Choroid plexus epithelial cell (primary cell): Measurements from ENCODE around the gene SELP.
"Not testable (repeated sequence)": the region's sequence is repeated elsewhere in the genome, so short reads cannot be mapped to it uniquely, and the experiment has no call there.

Experiments used
- DNase-seq: peaks from one replicate; pipeline ENCODE4 v3.0.0-alpha.2; 2010; ENCODE audit warnings: low read depth
- H3K4me3 ChIP-seq: 2 replicates; pipeline ENCODE4 v1.5.1; 2011; ENCODE audit warnings: low read depth, mild to moderate bottlenecking, control low read depth, low read length, moderate library complexity
- CTCF ChIP-seq: conservative IDR thresholded peaks from 2 replicates; pipeline ENCODE4 v1.5.1; 2011; ENCODE audit warnings: low read depth, mild to moderate bottlenecking, control low read depth, inconsistent platforms, low read length, moderate library complexity

SELP gene

GRCh38 chr1:169630006-169630405, at the start of gene SELP:
TSS of gene SELP (minus strand) at chr1:169630124. CDS start at chr1:169630074, 50 bp downstream.
- H3K4me3 ChIP-seq = no peak within 1 kb of the TSS
- no peak for TF ChIP-seq CTCF
- DNase-seq = peak; percentile 47

GRCh38 chr1:169679692-169680091, 49.8 kb upstream of the SELP start:
- no peak for DNase-seq
- H3K4me3 ChIP-seq = no peak overlapping the region
- TF ChIP-seq CTCF = no peak

GRCh38 chr1:169676001-169676400, 46.1 kb upstream of the SELP start:
- no peak overlapping the region for H3K4me3 ChIP-seq
- no peak for TF ChIP-seq CTCF
- DNase-seq = peak; percentile 84

GRCh38 chr1:169670836-169671235, 40.9 kb upstream of the SELP start:
- TF ChIP-seq CTCF = no peak
- no peak overlapping the region for H3K4me3 ChIP-seq
- peak; percentile 42 for DNase-seq

GRCh38 chr1:169670244-169670643, 40.3 kb upstream of the SELP start:
- H3K4me3 ChIP-seq, DNase-seq: not testable (repeated sequence)

GRCh38 chr1:169667699-169668596, 38.0 kb upstream of the SELP start:
- not testable (repeated sequence) for H3K4me3 ChIP-seq, DNase-seq

GRCh38 chr1:169667227-169667639, 37.3 kb upstream of the SELP start:
- H3K4me3 ChIP-seq, DNase-seq: not testable (repeated sequence)

- not testable (repeated sequence) for H3K4me3 ChIP-seq, DNase-seq
Observed at GRCh38 chr1:169662680-169663079, 32.8 kb upstream of the SELP start.

- not testable (repeated sequence) for DNase-seq, H3K4me3 ChIP-seq
Observed at GRCh38 chr1:169661066-169661465, 31.1 kb upstream of the SELP start.

GRCh38 chr1:169658777-169659176, 28.9 kb upstream of the SELP start:
- not testable (repeated sequence) for DNase-seq

More at GRCh38 chr1:169658777-169659176, 28.9 kb upstream of the SELP start:
- not testable (repeated sequence) for H3K4me3 ChIP-seq
